Retina (tissue), 1 donor: ENCODE results near the gene STOML3.
A peak's percentile ranks its signal among the peaks of the same experiment; 100 is the strongest.

Source experiments
- DNase-seq: peaks from one replicate; pipeline ENCODE4 v3.0.0-alpha.2; 2016

Gene STOML3

DNA sequence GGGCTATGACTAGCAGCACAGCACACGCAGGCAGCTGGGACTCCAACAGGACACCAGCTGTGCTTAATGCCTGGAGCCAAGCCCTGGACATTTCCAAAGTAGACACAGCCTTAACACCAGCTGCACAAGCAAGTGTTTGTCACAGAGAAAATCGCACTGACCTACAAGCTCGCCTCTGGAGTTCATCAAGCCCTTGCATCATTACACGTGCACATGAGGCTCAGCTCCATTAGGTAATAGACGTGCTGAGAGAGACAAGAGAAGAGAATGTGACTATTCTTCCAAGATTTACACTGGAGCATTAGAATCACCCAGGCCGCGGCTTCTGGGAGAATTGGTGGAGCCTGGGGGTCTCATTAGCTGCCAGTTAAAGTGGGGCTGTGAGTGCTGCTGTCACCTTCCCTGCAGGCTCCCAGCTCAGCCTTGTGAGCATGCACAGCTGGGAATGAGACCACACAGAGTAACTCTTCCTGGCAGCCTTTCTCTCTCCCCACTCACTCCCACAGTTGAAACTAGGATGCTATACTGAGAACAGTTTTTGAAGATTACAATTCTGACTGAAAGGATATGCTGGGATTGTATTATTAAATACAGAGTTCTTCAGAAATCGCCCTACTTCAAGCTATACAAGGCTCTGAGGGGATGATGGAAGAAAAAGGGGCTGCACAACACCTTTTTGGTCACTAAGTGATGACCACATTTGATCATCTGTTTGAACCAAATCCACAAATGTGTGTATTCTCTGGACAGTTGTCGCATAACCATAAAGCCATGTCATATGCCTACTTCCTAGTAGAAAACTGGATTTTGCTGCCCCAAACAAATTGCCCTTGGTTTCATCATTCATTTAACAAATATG lies 10.5 kb downstream of the STOML3 start:
- DNase-seq = peak; percentile 90

DNA sequence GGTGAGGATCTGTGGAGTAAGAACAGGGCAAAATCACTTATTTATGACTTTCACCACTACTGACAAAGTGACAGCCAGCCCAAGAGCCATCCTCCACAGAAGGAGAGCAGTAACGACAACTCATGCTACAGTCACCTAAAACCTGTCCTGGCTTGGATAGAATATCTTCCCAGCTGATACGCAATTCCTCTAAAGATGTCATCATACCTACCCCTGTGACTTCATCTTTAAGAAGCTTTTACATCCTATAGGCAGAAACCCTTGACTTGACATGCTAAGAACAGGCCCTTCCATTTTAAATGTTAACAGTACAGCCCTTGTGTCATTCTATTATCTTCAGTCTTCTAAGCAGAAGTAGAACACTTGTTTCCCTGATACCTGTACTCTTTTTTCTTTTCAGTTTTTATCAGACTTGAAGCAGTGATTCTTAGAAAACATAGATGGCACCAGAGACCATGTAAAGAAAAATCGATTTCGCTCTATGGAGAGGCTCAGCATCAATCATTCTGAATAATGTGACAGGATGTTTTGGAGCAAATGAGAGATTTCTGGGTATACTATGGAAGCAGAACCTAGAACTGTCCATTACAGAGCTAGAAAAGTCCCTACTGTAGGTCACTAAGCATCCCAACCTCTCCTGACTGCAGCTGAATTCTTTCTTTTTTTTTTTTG lies 20.1 kb downstream of the STOML3 start:
- no peak for DNase-seq

DNA sequence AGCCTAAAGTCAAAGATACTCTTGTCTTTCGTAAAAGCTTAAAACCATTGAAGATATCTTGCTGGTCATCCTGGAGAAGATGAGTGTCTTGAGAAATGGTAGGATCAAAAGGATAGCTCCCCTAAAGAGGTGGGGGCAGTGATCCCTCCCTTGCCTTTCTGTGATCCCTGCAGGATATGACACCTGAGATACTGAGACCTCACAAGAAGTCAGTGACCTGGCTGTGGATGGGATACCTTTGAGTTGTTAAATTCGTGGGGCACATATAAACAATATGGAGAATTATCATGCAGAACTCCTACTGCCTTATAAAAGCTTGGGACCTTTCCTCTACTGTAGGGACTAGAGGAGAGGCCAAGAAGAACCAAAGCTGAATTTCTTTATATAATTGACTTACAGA lies 21.4 kb downstream of the STOML3 start:
- DNase-seq = no peak

DNA sequence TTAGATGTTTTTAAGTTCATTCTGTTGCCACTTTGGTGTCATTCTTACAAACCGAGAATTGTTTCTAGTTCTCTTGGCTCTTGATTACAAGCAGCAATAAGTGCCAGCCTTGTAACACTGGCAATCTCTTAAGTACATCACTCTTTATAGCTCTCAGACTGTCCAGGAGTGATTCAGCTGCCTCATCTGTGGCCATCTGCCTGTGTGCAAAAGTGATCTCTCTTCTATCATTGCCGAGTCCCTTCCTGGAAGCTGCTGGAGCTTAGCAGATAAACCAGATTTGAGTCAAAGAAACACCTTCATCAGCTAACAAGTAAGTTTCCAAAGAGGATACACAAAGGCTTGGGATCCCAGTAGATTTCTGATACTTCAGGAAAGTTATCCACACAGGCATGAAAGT lies 23.2 kb downstream of the STOML3 start:
- DNase-seq = no peak

DNA sequence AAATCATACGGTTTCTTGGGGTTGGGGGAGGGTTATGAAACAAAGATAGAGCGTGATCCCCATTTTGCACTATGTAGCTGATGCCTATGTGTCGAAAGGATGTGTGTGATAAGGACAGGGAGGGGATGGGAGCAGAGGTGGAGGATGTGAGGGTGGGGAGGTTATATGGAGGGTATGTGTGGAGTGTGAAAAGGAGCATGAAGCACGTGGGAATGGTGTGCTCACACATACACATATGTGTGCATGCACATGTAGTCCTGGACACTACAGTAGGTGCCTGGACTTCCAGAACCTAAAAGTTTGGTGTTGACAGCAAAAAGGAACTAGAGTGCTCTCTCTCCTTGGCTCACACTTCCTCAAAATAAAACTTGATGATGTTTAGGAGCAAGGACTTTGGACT lies 25.4 kb downstream of the STOML3 start:
- no peak for DNase-seq

DNA sequence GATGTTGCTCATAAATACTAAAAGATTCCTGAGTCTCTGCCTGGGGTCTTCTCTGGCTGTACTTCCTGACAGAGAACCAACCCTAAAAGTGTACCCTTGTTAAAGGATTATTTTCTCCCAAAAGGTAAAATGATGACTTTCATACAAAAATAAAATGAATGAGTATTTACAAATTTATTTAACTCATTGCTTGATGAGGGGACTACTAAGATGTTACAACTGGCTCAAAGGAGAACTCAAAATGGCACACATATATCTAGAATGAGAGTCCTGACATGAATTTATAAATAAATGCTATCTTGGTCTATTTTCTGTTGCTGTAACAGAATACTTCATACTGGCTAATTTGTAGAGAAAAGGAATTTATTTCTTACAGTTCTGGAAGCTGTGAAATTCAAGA lies 30.5 kb downstream of the STOML3 start:
- DNase-seq = no peak

DNA sequence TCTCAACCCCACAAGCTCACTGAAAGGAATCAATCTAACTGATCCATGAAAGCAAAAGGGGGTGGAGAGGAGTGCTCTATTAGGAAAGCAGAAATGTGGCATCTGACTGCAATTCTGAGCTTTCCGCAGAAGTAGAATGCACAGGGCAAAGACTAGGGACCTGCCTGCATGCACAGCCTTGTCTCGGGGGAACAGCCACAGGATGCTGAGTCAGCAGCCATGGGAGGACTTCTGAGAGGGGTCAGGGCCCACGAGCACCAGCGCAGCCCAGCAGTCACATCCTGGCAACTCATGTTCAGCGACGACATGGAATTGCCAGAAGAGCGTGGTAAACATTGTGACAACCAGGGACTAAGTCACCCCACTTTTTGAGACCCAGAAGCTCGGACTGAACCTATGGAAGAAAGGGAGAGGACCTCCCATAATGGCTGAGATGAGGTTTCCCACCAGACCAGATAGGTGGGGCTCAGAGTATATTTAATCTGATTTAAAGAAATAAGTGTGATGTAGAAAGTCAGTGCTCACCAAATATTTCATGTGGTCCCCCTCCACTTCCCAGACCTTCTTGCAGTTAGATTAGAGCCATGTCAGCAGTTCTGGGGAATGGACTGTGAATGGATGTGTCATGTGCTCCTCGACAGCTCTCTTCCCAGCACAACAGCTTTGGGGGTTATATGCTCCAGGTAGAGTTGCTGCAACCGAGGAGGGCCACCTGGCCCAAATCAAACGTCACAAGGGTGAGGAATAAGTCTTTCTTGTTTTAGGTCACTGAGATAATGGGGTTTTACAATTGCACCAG lies 32.6 kb downstream of the STOML3 start:
- DNase-seq = no peak

DNA sequence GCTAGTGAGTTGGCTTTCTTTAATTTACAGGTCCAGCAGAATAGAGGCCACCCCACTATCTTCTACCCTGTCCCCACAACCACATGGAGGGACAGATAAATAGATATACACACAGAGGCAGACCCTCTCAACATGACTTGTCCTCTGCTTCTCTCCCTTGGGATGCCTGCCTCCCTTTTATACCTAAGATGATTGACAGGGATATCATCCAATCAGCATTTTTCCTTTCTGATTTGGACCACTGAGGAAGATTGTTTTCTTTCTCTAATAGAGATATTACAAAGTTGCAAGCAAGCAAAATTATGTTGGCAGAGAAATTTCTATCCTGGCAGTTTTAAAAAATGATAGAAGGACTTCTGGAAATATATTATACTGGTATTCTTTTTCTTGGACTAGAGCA lies 35.8 kb downstream of the STOML3 start:
- no peak for DNase-seq

DNA sequence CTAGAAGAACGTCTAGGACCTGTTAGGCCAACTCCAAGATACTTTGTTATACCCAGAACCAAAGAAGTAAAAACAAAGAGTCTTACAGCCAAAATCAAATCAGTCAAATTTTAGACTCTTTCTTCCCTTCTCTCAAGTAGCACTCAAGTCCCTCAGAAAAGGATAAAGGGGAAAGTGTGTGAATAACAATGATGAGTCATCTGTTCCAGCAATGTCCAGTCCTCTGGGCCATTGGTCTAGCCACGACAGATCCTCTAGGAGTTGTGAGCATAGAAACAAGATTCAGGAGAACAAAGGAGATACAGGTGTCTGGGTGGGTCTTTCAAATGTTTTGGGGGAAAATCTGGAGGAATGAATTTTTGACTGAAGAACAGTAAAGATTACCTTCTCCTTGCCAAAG lies 36.3 kb downstream of the STOML3 start:
- no peak for DNase-seq

DNA sequence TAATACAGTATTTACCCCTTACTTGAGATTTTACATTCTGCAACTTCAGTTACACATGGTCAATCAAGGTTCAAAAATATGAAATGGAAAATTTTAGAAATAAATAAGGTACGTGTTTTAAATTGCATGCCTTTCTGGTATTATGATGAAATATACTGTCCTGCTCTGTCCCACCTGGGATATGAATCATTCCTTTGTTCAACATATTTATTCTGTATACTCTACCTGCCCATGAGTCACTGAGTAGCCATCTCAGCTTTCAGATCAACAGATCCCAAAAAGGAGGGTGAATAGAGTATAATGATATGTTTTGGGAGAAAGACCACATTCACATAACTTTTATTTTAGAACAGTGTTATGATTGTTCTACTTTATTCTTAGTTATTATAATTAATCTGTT lies 37.8 kb downstream of the STOML3 start:
- DNase-seq = no peak

DNA sequence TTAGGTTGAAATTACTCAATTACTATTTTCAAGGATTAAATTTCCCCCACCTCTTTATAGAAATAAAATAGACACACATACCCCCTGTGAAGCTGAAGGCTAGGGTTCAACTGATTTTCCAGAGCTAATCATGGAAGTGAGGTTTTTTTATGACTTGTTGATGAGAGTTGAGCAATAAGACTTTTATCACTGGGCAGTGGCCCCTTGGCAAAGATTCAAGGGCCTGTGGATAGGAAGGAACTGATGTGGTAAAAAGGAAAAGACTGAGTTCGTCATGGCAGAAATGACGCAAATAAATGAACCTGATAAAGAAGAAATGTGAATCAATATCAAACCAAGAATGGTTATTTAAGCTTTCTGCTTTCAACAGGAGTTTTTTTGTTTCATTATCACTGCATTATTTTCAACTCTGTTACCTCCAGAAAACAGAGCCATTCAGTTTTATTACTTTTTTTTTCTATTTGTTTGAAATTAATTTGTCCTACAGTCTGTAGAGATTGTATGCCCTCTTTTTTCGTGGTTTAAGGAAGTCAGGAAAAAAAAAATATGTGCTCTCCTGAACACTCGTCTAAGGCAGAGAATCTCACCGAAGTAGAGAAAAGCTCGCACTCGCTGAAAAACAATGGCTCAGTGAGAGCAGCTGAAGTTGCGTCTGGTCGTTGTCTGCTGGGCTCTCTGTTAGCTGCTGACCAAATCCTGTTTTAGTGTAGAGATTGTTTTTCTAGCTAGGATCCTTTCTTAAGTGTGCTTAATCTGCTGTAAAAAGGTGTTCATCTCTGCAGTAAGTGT lies 38.9 kb downstream of the STOML3 start:
- no peak for DNase-seq

DNA sequence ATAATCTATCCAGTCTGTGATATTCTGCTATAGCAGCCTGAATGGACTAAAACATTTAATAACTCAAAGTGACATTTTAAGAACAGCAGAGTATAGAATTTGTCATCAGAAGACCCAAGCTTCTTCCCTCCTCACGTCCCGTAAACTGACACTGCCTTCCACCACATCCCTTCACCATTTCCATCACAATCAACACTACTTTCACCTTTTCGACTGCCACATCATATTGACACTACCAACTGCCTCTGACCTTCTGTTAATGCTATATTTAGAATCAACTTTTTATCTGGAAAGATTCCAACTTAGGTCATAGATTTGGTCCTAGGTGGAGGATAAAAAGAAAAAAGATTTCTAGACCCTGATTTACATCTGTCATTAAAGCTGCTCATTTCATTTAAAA lies 39.6 kb downstream of the STOML3 start:
- DNase-seq = no peak

DNA sequence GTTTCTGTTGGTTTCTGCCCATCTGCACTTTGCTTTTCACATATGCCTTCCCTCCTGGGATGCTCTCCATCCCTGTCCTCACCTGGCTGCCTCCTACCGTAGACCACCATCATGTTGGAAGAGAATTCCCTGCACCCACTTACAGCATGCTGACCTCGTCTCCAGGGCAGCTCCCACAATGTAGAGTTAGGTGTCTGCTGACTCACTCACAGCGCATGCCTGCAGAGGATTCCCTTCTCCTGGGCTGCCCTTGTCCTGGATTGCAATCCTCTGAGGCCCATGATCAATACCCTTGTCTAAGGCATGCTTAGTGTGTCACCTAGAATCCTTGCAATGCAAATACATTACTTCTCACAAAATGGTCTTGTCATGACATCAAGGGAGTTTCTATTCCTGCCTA lies 43.6 kb downstream of the STOML3 start:
- no peak for DNase-seq

DNA sequence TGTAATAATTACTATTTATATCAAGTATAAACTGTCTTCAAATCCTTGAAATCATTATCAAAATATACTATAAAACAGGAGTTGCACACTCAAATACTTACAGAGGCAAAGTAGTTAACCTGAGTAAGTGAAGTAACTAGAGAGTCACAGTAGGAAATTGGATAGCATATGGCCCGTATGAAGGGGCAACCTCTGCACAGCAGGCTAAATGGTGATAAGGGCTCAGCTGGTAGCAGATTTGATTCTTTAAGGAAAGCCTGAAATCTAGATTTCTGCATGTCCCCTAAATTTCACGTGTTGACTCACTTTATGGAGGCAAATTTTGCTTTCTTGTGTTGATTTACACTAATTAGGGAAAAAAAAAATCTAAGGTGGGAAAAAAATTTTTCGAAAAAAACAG lies 46.4 kb downstream of the STOML3 start:
- DNase-seq = no peak

DNA sequence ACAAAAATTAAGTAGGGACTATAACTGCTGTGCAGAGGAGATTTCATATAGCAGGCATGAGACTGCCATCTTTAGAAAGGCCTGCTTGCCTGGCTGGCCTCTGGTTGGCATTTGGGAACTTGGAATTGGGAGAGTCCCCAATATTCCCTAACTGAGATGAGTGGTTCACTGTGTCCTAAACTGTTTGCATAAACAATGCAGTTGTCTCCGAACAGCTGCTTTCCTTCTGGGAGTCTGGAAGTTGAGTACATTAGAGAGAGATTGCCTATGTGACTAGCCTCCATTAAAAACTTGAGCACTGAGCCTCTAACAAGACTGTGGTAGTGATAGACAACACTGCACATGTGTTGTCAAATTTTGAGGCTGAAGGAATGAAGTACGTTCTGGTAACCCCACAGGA lies 47.4 kb downstream of the STOML3 start:
- DNase-seq = no peak

DNA sequence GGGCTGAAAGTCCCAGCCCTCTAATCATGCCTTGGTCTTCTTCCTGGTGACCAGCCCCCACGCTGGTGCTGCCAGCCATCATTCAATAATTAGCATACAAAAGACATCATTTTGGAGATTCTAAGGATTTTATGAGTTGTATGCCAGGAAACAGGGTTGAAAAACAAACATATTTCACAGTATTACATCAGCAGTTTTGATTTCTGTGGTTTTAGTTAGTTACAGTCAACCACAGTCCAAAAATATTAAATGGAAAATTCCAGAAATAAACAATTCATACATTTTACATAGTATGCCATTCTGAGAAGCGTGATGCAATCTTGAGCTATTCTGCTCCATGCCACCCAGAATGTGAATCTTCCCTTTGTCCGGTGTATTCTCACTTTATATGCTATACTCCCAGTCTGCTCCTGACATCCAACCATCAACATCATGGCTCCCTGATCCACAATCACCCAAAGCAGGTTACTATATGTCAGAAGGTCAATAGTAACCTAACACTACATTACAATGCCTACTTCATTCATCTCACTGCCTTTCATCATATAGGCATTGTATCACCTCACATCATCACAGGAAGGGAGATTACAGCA lies 49.2 kb downstream of the STOML3 start:
- no peak for DNase-seq

DNA sequence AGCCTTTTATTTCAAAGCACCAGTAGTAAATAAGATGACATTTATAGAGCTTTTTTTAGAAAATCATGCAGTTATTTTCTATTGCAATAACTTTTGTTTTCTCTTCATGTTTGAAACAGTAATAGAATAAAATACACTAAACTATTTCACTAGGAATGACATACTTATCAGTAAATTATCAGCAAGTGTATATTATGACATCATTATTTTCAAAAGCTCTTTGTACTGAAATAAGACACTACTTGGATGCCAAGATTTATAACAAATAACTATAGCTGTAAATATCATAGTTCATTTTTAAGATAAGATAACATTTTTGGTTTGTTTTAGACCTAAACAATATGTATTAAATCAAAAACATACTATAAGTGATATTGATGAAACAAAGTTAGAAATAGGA lies 56.8 kb downstream of the STOML3 start:
- DNase-seq = no peak

DNA sequence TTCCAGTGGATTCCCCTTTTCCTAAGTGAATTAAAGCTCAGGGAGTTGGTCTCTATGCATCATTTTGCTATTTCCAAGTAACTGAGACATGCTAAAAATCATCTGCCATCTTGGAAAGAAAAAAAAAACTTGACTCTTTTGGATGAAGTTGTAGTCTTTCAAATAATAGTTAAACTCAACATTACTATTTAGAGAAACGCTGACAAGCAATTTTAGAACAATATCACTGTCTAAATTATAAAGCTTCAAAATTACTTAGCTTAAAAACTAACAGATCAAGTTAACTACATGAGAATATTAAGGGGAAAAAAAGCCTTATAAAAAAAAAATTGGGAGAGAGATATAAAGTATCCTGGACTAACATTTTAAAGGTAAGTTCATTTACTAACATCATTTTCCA lies 68.5 kb downstream of the STOML3 start:
- DNase-seq = no peak

DNA sequence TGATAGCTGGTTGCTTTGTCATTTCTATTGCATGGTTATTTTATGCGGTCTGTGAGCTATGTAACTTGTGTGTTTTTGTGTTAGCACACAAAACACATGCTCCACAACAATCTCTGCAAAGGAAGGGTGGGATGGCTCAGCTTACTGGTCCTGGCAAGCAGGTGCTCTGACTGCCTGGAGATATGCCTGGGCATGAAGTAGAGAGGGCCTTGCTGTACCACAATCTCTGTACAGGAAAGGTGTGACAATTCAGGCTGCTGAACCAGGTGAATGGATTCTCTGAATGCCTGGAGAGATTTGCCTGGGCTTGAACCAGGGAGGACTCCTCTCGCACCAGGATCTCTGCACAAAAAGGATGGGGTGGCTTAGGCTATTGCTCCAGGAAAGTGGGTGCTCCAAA lies 69.5 kb downstream of the STOML3 start:
- DNase-seq = no peak
